GM20431 (cell line): ENCODE data around the gene EHBP1.

Source experiments
- in situ Hi-C: fragments of 300-500 bp; cut with MseI, MboI; formaldehyde crosslinking; loops from one replicate; pipeline ENCODE4 v1.15.0; 2020; ENCODE audit warnings: low sequenced_read_pairs; ENCODE audit not compliant: unreplicated experiment

Gene EHBP1

DNA sequence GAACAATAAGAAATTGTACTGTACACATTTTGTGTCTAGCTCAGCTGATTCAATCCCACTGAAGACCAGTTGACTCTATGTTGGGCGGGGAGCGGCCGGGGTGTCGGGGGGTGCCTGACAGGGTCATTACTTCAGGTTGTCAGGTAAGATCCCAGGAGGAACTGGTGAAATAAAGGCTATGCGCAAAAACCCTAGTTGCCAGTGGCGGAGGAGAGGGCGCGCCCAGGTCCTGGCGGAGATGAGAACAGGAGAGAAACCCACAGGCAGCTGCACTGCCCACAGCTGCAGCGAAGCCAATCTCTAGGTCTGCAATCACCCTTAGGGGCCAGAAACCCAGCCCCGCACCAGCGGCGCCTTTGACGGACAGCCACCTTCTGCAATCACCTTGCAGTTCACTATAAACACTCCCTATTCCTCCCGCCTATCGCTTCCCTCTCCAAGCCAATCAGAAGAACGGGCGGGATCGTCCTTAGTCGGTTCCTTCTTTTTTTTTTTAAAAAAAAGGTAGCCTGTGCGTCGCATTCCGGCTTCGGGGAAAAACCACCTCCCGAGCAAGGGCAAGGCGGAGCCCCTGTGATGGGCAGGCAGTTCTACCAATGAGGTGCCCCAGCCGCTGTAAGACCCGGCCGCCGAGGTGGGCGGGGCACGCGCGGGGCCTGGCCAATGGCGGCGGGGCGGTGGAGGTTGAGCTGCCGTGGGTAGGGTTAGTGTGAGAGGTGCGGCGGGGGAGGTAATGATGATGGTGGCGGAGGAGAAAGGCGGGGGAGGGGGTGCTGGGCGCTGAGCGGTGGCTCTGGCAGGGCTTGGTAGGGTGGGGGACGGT is at the start of gene EHBP1:
Gene EHBP1, plus strand, starts transcription at position 707 of the 823 bp plus-strand sequence. CDS start 1,479 bp downstream, outside the sequence.
- in situ Hi-C loops = no loop called here

DNA sequence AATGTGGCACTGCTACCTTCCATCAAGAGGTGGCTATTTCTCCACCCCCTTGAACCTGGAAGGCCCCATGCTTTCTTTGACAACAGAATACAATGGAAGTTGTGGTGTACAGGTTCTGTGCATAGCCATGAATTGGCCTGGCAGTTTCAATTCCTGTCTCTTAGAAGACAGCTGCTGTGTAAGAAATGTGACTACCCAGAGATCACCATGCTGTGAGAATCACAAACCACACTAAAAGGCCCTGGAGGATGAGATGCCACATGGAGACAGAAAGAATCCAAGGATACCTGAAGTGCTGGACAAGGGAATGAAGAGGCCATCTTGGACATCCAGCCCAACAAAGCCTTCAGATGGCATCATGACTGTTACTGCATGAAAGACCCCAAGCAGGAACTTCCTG is 47.7 kb upstream of the EHBP1 start:
- in situ Hi-C loops = no loop called here

DNA sequence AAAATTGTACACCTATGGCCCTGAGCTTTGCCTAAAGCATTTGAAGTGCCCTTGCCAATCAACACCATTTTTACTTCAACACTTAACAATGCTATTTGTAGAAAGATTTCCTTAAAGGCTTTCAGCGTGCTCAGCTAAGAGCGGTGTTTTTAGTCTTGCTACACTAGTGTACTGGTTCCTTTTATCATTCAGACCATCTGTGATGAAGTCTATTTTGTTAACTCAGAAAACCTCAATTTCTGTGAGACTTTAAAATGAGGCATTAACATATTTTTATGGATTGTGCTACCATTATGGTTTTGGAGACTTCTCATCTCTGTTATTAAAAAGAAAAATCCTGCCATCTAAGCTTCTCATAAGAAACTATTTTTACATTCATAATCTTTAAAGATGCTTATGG is 46.6 kb upstream of the EHBP1 start:
- in situ Hi-C loops = no loop called here

DNA sequence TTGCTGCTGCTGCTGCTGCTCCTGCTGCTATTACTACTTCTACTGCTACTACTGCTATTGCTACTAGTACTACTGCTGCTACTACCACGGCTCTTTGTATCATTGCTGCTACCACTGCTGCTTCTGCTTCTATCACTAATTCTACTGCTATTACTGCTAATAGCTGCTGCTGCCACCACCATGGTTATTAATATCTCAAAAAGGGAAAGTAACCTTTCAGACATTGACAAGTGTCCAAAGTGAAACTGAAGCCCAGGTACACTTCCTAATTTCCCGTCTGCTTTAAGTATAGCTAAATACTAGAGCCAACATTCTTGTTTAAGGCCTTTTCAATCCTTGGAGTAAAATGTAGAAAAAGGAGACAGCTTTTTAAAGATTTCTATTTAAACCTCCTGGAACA is 45.4 kb upstream of the EHBP1 start:
- in situ Hi-C loops = no loop called here

DNA sequence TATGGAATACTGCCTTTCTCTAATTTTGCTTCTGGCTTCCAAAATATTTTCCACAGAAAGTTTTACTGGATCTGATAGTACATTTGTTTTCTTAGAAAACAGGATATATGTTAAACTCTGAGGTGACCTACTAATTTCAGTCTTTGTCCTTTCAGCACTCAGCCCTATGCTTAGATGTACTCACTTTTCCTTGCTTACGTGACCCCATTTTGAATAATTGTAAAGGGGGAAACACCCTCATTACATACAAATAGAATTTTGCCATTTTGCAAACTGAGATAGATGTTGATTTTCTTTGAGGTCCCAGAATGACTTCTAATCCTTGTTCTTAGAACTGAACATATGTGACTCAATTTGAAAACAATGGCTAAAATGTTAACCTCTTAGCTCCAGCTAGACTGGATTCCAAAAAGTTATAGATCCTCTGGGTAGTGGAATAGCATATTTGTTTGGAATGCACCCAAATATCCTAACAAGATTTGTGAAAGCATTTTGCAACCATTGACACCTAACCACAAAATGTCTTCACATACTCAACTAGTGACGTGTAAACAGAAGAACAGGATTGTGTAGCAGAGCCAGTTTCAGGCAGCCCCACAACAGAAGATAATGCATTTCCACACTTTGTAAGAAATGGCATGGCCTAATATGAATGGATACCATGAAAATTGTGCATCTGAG is 44.8 kb upstream of the EHBP1 start:
- in situ Hi-C loops = no loop called here

DNA sequence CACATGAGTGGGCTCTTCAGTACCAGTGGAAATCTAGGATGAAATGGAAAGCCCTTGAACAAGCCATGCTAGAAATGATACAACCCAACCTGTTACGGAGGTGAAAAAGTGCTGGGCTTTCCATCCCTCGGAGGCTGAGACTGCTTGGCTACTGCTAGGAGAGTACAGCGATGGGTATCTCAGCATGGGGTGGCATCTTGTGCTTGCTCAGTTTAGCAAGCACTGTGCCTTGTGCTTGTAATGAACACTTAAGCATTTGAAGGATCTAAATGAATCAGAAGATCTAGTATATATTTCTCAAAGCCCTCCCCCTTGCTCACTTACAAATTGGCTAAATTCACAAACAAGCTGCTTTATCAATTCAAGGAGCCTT is 44.3 kb upstream of the EHBP1 start:
- in situ Hi-C loops = no loop called here

DNA sequence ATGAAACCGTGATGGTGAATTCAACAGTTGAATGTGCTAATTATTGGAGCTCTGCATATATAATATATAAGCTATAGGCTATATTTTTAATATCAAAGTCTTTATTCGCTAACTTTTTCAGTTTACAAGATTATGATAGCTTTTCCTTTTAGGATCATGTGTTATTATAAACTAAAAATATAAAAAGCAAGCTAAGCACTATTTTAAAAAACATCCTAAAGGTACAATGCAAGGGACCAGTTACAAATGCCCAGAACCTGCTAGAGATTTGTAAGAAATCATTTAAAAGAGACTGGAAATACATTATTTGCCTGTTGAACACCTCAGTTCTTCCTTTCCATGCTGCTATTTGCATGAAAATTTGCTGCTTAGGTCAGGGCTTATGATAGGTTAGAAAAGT is 43.4 kb upstream of the EHBP1 start:
- in situ Hi-C loops = no loop called here

DNA sequence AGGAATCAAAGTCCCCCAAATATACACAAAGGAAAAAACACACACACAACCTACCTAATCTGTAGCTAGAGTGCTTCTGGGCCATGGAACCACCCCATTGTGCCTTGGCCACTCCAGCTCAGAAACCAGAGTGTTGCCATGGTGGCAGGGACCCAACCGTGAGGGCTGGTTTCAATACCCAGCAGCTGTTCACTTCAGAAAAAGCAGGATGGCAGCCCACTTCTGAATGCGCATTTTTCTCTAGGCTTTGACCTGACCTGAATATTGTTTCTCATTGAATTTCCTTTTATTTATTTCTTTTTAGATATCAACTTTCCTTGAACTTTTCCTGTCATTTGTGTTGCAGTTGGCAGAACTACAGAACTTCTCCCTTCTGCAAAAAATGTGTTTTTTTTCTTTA is 43.0 kb upstream of the EHBP1 start:
- in situ Hi-C loops = no loop called here

DNA sequence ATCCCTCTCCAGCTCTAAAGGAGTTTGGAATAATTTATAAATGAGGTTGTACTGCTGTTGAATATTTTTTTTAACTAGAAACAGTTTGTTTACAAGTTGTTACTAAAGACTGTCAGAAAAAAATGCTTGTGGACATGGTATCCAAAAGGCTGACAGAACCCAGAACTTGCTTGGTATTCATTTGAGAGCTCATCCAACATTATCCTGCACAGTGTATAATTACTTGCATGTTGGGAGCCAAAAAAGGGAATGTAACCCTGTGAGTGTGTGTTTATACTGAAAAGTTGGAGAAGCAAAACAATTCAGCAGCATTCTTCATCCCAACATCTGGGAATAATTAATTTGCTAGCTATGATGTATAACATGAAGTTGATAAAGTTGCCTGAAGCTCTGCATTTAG is 42.1 kb upstream of the EHBP1 start:
- in situ Hi-C loops = no loop called here

DNA sequence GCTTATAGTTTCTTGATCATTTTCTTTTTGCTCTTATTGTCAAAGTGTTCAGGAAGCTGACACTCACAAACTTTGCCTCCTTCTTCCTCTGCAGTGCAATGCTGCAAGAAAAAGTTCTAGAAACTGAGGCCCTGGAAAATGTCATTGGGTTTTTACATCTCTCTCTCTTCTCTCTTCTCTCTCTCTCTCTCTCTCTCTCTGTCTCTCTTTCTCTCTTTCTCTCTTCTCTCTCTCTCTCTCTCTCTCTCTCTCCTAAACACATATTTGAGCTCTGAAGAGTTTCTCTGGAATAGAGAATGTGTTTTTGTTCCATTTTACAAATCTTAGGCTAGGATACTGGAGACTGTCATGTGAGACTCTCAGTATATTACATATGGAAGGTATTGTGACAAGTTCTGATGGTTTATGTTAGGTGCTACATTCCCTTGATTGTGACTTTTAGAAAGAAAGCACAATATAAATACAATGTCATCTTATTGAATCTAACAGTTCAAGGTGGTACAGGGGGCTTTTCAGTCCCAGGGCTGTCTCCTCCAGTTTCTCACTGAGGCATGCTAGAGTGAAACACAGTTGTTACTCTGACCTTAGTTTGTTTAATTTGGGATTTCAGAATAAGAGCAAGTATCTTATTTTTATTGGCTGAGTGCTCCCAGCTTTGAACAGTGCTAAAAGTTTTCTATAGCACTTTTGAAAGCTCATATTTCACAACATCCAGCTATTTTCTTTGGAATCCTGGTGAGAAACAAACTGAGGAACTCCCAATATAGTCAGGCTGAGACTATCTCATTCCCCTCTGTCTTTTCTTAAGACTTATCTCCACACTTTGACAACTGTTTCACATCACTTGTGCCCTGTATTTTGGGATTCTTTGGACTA is 41.4 kb upstream of the EHBP1 start:
- in situ Hi-C loops = no loop called here

DNA sequence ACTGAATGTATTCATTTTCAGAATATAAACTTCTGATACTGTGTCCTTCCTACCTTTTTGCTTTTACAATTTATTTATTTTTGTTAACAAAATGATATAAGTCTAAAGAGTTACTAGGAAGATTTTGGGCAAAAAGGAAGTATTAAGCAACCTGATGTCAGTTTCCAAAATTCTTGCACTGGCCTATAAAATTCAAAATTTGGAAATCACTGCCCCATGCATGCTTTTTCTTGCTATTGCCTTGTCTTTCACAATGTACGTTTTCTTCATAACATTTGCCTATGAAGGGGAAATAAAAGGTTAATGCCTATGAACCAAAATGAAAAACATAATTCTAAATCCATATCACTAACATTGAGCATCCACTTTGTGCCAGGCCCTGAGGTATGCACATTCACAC is 40.1 kb upstream of the EHBP1 start:
- in situ Hi-C loops = no loop called here

DNA sequence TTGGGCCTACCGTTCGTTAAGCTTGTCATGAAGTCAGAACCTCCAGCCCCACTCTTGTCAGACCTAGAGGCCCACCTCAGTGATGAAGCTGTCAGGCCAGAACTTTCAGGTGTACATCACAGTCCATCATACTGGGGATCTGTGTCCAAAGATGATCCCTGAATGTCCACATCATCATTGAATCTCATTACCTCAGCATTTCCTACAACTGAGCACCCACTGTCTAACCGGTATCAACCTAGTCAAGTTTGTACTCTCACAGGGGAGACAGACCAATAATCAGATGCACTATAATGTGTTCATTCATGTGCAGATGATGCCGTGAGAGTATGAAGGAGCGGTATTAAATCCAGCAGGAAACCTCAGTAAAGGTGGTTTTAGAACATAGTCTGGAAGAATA is 36.3 kb upstream of the EHBP1 start:
- in situ Hi-C loops = no loop called here

DNA sequence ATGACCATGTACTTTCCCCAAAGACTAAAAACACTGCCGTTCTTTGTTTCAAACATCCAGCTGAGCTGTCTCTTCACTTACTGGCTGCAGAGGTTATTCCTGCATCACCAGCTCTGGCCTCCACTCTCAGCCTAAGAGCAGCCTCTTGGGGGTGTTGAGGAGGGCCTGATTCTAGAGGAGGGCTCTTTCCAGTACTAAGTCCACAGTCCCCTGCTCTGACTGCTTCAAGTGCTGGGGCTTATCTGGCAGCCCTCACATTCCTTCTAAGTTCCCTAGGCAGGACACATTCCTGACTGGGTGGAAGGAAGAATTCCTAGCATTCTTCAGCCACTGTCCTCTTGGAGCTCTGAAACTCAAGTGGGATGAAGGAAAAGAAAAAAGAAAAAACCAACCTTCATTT is 32.9 kb upstream of the EHBP1 start:
- in situ Hi-C loops = no loop called here

DNA sequence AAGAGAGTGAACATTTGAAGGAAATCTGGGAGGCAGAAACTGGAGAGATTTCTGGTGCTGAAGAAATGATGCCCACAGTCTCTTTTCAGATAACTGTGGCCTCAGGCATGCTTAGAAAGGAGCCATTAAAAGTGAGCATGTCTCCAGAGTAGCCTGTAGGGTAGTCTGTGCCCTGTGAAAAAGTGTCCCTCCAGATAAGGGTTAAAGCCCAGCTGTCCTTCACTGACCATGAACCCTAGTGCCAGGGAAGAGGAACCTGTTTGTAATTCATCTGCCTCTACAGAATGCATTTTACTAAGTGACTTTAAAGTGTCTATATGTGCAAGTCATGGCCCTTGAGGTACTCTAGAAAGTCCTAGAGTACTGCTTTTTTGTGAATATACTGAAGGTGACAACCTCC is 30.5 kb upstream of the EHBP1 start:
- in situ Hi-C loops = no loop called here

DNA sequence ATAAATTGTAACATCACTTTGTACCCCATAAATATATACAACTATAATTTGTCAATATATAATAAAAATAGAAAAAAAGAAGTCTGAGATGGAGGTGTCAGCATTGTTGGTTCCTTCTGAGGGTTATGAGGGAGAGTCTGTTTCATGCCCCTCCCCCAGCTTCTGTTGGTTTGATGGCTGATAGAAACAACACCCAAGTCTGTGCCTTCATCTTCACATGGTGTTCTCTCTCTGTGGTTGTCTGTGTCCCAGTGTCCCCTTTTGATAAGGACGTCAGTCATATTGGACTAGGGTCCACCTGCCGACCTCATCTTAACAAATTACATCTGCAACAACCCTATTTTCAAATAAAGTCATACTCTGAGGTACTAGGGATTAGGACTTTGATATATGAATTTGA is 20.3 kb upstream of the EHBP1 start:
- in situ Hi-C loops = no loop called here

DNA sequence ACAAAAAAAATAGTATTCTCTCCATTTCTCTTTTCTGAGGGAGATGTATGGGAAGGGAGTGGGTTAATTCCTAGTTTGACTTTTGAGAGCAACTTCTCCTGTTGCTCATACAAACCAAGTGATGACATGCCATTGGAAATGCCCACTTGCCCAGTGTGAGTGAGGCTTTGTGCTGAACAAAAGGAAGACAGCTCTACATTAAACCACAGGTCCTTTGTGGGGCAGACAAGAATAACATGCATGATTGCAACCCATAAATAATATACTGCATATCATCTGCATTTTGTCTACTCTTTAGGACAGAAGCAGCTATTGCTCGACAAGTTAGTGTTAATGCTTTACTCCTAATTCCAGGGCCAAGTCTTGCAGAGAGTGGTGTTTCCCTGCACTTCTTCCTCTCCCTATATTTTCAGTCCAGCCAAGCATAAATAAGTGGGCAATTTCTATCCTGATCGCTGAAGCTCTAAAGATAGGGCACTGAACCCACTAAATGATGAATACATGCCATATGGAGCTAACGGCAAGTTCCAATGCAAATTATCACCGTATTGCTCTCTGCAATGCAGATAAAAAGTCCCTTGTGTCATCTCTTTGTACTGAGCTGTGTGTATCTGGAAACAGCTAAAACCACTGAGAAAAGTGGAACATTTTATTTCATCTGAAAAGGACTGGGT is 19.4 kb upstream of the EHBP1 start:
- in situ Hi-C loops = no loop called here

DNA sequence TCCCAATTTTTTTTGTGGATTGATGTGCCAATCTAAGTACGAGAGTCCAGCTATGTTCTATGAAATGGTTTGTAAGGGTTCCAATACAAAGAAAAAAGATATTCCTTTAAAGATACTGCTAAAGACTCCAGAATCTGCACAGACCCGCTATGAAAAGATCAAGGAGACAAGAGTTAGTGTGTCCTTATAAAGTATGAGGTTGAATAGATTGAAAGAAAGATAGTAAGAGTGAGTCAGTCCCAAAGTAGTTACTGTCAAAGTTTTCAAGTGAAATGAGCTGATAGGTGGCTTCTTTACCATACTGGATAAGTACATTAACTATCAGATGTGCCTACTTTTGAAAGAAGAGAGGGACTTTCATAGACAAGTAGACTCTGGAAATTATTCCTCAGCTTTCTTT is 17.9 kb upstream of the EHBP1 start:
- in situ Hi-C loops = no loop called here

DNA sequence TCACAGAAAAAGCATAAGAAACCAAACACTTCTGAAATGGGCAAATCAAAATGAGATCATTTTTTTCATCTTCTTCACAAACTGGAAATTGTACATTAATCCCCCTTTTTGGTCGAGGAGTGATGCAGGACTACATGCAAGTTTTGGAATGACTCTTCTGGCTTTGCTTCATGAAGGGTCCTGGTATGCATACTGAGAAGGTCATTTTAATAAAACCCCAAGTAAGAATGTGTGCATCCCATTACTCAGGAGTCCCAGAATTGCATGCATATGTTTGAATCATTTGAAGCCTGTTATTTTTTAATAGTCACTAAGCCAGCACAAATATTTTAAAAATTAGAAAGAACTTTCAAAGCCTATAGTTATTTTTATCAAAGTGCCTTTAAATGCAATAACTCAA is 16.7 kb upstream of the EHBP1 start:
- in situ Hi-C loops = no loop called here

DNA sequence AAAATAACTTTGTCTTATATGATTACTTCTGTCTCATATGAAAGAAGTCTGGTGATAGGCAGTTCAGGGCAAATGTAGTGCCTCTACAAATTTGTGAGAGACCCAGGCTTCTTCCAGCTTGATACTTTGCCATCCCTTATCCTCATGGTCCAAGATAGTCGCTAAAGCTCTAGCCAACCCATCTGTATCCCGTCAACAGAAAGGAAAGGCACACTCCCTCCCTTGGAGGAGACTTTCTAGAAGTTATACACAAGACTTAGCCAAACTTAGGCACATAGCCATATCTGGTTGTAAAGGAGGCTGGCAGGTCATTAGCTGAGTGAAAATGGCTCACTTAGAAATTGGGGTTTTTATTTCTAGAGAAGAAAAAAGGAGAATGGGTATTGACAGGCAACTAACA is 14.3 kb upstream of the EHBP1 start:
- in situ Hi-C loops = no loop called here

DNA sequence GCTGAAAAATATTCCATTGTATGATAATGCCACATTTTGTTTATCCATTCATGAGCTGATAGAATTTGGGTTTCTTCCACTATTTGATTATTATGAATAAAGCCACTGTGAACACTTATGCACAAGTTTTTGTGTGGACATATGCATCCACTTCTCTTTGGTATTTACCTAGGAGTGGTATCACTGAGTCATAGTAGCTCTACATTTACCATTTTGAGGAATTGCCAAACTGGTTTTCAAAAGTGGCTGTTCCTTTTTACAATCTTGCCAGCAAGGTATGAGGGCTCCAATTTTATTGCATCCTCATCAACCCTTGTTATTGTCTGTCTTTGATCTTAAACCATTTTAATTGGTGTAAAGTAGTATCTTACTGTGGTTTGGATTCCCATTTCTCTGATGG is 13.3 kb upstream of the EHBP1 start:
- in situ Hi-C loops = no loop called here
